Measurements from ENCODE around the gene PLCG1. TPM values are rescaled to one million over a fixed set of nuclear protein-coding genes. Genes with fewer than 3 reads are reported as not detected.

PLCG1 gene
- polyA plus RNA-seq, 3 donors from 2014 or later = 3.2 to 31.4 (median 7.5) TPM

GRCh38 chr20:41158082-41158625, 20.8 kb downstream of the PLCG1 start:
- no peaks in the 10 kb centered on the region for H3K9me3 Mint-ChIP-seq
- peaks cover 6 to 12% (median 8%) of the 10 kb centered on the region in 3 donors for H3K27me3 Mint-ChIP-seq (ENCODE audit: low read depth in 3 of 3)
- H3K4me1 Mint-ChIP-seq = peaks cover 79 to 81% of the 10 kb centered on the region in 2 donors
- DNase-seq = no peak
- peak overlapping the region; percentile 94 to 99 (median 96) for H3K27ac Mint-ChIP-seq
- peak overlapping the region; percentile 77 to 90 (median 80) for H3K4me3 Mint-ChIP-seq
- peaks cover 14 to 26% (median 20%) of the 10 kb centered on the region in 3 donors for H3K36me3 Mint-ChIP-seq

DNA sequence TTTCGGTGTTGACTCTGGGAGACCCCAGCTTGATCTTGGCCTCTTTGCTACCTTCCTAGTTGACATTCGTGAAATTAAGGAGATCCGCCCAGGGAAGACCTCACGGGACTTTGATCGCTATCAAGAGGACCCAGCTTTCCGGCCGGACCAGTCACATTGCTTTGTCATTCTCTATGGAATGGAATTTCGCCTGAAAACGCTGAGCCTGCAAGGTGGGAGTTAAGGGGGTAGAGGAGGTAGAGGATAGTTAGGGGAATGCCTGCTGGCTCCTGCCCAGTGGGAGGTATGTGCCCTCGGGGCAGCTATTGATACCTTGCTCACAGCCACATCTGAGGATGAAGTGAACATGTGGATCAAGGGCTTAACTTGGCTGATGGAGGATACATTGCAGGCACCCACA, 22.2 kb downstream of the PLCG1 start:
- Mint-ChIP-seq H3K4me3 (peak overlapping the region in 1 of 5 donors; percentile 14), H3K27me3 (ENCODE audit: low read depth in 3 of 3) (peaks cover 6 to 12% (median 8%) of the 10 kb centered on the region in 3 donors), H3K27ac (peak overlapping the region; percentile 82 to 99 (median 96)), H3K36me3 (peaks cover 25 to 40% (median 33%) of the 10 kb centered on the region in 3 donors), H3K9me3 (no peaks in the 10 kb centered on the region), H3K4me1 (peaks cover 68 to 75% of the 10 kb centered on the region in 2 donors)
- DNase-seq = no peak

DNA sequence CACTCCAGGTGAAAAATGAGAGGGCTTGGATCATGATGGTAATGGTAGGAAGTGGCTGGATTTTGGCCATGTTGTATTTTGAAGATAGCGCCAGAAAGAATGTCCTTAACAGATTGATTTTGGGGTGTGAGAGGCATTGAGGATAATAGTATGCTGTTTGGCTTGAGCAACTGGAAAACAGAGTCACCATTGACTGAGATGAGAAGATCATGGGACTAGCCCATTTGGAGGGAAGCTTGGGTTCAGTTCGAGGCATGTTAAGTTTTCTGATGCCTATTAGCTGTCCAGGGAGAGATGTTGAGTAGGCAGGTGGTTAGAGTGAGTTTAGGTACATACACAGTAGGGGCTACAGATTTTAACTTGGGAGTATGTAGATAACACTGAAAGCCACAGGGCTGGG, 23.3 kb downstream of the PLCG1 start:
- Mint-ChIP-seq H3K27ac (peak overlapping the region in 5 of 6 donors; percentile 4 to 96 (median 76)), H3K9me3 (no peaks in the 10 kb centered on the region), H3K27me3 (ENCODE audit: low read depth in 3 of 3) (peaks cover 6 to 12% (median 8%) of the 10 kb centered on the region in 3 donors), H3K4me3 (no peak overlapping the region), H3K36me3 (peaks cover 33 to 51% (median 42%) of the 10 kb centered on the region in 3 donors), H3K4me1 (peaks cover 57 to 67% of the 10 kb centered on the region in 2 donors)
- DNase-seq = no peak

- Mint-ChIP-seq H3K4me3 (no peak overlapping the region), H3K27ac (peak overlapping the region in 2 of 6 donors; percentile 7 to 69), H3K4me1 (peaks cover 51 to 62% of the 10 kb centered on the region in 2 donors), H3K27me3 (ENCODE audit: low read depth in 3 of 3) (peaks cover 3 to 8% (median 4%) of the 10 kb centered on the region in 3 donors), H3K36me3 (peaks cover 43 to 63% (median 54%) of the 10 kb centered on the region in 3 donors), H3K9me3 (no peaks in the 10 kb centered on the region)
- no peak for DNase-seq
These were observed 24.5 kb downstream of the PLCG1 start for GRCh38 chr20:41161886-41162285.

GRCh38 chr20:41162396-41162795, 25.1 kb downstream of the PLCG1 start:
- H3K36me3 Mint-ChIP-seq = peaks cover 47 to 68% (median 59%) of the 10 kb centered on the region in 3 donors
- H3K27me3 Mint-ChIP-seq (ENCODE audit: low read depth in 3 of 3) = peaks cover 0 to 7% (median 3%) of the 10 kb centered on the region in 3 donors
- H3K4me1 Mint-ChIP-seq = peaks cover 51 to 62% of the 10 kb centered on the region in 2 donors
- DNase-seq = no peak
- no peaks in the 10 kb centered on the region for H3K9me3 Mint-ChIP-seq
- H3K27ac Mint-ChIP-seq = no peak overlapping the region
- no peak overlapping the region for H3K4me3 Mint-ChIP-seq

GRCh38 chr20:41163821-41164220, 26.5 kb downstream of the PLCG1 start:
- H3K36me3 Mint-ChIP-seq = peaks cover 47 to 76% (median 65%) of the 10 kb centered on the region in 3 donors
- H3K9me3 Mint-ChIP-seq = no peaks in the 10 kb centered on the region
- no peak overlapping the region for H3K27ac Mint-ChIP-seq
- no peak overlapping the region for H3K4me3 Mint-ChIP-seq
- DNase-seq = no peak
- H3K27me3 Mint-ChIP-seq (ENCODE audit: low read depth in 3 of 3) = peaks cover 2 to 5% (median 5%) of the 10 kb centered on the region in 3 donors
- H3K4me1 Mint-ChIP-seq = peaks cover 49 to 61% of the 10 kb centered on the region in 2 donors

GRCh38 chr20:41165001-41165882, 27.9 kb downstream of the PLCG1 start:
- Mint-ChIP-seq H3K4me1 (peaks cover 35 to 46% of the 10 kb centered on the region in 2 donors), H3K4me3 (no peak overlapping the region), H3K9me3 (no peaks in the 10 kb centered on the region), H3K36me3 (peaks cover 45 to 81% (median 70%) of the 10 kb centered on the region in 3 donors), H3K27ac (peak overlapping the region in 1 of 6 donors; percentile 40), H3K27me3 (ENCODE audit: low read depth in 3 of 3) (peaks cover 2 to 6% (median 5%) of the 10 kb centered on the region in 3 donors)
- DNase-seq = no peak

DNA sequence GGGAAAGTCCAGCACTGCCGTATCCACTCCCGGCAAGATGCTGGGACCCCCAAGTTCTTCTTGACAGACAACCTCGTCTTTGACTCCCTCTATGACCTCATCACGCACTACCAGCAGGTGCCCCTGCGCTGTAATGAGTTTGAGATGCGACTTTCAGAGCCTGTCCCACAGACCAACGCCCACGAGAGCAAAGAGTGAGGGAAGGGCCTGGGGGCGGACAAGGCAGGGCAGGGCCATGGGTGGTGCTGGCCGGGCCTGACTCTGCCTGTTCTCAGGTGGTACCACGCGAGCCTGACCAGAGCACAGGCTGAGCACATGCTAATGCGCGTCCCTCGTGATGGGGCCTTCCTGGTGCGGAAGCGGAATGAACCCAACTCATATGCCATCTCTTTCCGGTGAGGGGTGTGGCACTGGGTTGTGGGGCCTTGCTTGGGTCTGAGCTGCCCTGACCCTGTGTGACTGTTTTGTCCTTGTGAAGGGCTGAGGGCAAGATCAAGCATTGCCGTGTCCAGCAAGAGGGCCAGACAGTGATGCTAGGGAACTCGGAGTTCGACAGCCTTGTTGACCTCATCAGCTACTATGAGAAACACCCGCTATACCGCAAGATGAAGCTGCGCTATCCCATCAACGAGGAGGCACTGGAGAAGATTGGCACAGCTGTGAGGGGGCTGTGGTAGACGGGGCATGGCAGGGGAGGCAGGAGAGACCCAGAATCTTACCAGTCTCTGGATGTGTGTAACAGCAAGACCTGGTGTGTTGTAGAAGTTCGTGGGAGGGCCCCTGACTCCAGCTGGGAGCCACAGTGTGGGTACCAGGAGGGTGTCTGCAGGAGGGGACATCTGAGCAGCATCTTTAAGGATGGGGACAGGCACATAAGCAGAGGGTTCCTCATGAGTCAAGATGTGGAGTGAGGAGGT, 29.1 kb downstream of the PLCG1 start:
- peaks cover 6 to 8% (median 7%) of the 10 kb centered on the region in 3 donors for H3K27me3 Mint-ChIP-seq (ENCODE audit: low read depth in 3 of 3)
- H3K4me1 Mint-ChIP-seq = peaks cover 24 to 36% of the 10 kb centered on the region in 2 donors
- peaks cover 41 to 81% (median 67%) of the 10 kb centered on the region in 3 donors for H3K36me3 Mint-ChIP-seq
- H3K4me3 Mint-ChIP-seq = peak overlapping the region in 3 of 5 donors; percentile 23 to 46 (median 39)
- H3K9me3 Mint-ChIP-seq = no peaks in the 10 kb centered on the region
- DNase-seq = no peak
- no peak overlapping the region for H3K27ac Mint-ChIP-seq

GRCh38 chr20:41167118-41167470, 29.8 kb downstream of the PLCG1 start:
- H3K27me3 Mint-ChIP-seq (ENCODE audit: low read depth in 3 of 3) = peaks cover 6 to 8% (median 7%) of the 10 kb centered on the region in 3 donors
- no peak for DNase-seq
- no peaks in the 10 kb centered on the region for H3K9me3 Mint-ChIP-seq
- peaks cover 24 to 33% of the 10 kb centered on the region in 2 donors for H3K4me1 Mint-ChIP-seq
- H3K36me3 Mint-ChIP-seq = peaks cover 46 to 87% (median 71%) of the 10 kb centered on the region in 3 donors
- H3K27ac Mint-ChIP-seq = no peak overlapping the region
- H3K4me3 Mint-ChIP-seq = peak overlapping the region in 2 of 5 donors; percentile 20 to 56

GRCh38 chr20:41167481-41168253, 30.3 kb downstream of the PLCG1 start:
- H3K27ac Mint-ChIP-seq = no peak overlapping the region

DNA sequence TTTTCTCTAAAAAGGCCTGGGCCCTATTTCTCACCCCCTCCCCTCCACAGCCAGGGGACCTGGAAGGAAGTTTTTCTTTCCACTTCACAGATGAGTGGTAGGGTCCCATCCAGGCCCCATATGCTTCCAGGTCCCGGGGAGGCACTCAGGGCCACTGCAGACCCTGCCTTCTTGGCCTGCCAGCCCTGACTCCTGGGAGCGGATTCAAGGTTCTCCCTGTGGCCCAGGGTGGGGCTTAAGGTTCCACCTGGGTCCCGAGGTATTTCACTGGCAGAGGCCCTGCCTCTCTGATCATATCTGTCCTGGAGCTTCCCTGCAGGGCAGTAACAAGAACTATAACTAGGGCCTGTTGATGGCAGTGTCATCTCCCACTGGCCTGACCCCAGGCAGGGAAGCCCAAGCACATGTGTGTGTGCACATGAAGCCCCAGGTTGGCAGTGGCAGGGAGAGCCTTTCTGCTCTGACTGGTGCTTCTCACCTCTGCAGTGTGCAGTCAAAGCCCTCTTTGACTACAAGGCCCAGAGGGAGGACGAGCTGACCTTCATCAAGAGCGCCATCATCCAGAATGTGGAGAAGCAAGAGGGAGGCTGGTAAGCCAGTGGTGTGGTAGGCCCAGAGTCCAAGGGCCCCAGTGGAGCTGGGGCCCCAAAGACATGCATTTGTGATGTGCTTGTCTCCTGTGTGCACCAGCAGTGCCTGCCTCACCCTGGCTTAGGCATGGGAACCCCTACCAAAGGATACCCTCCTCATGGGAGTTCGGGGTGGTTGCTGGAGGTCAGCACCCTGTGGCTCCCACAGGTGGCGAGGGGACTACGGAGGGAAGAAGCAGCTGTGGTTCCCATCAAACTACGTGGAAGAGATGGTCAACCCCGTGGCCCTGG, 31.2 kb downstream of the PLCG1 start:
- Mint-ChIP-seq H3K36me3 (peaks cover 51 to 88% (median 76%) of the 10 kb centered on the region in 3 donors), H3K9me3 (no peaks in the 10 kb centered on the region), H3K27ac (no peak overlapping the region), H3K4me1 (peaks cover 24 to 33% of the 10 kb centered on the region in 2 donors), H3K4me3 (peak overlapping the region in 3 of 5 donors; percentile 18 to 39 (median 21)), H3K27me3 (ENCODE audit: low read depth in 3 of 3) (peaks cover 6 to 8% (median 7%) of the 10 kb centered on the region in 3 donors)
- no peak for DNase-seq

More at GRCh38 chr20:41167481-41168253, 30.3 kb downstream of the PLCG1 start:
- Mint-ChIP-seq H3K27me3 (ENCODE audit: low read depth in 3 of 3) (peaks cover 6 to 8% (median 7%) of the 10 kb centered on the region in 3 donors), H3K9me3 (no peaks in the 10 kb centered on the region), H3K36me3 (peaks cover 46 to 88% (median 72%) of the 10 kb centered on the region in 3 donors), H3K4me3 (peak overlapping the region; percentile 18 to 56 (median 39)), H3K4me1 (peaks cover 24 to 33% of the 10 kb centered on the region in 2 donors)
- DNase-seq = peak; percentile 31 to 36 (median 35)
